Measurements from ENCODE around the gene PTOV1.

Gene PTOV1

GRCh38 chr19:49869484-49870308, 18.7 kb downstream of the PTOV1 start:
- Histone ChIP-seq H3K4me1 (ENCODE audit: control insufficient read depth, insufficient read depth, low read length) (peaks cover 21% of the 10 kb centered on the region), H3K4me3 (ENCODE audit: low read depth, low read length) (peak overlapping the region; percentile 63), H3K27me3 (ENCODE audit: control insufficient read depth, insufficient read depth, low read length) (no peaks in the 10 kb centered on the region), H3K9ac (ENCODE audit: low read length) (peak overlapping the region; percentile 68), H3K9me3 (ENCODE audit: control insufficient read depth, insufficient read depth, low read depth, low read length) (no peaks in the 10 kb centered on the region), H3K36me3 (ENCODE audit: control insufficient read depth, insufficient read depth, low read length) (peaks cover 5% of the 10 kb centered on the region), H3K27ac (ENCODE audit: low read depth, low read length) (peak overlapping the region; percentile 44; the same call in 1 of the 2 replicates)

GRCh38 chr19:49870309-49870901, 19.4 kb downstream of the PTOV1 start:
- Histone ChIP-seq H3K9me3 (ENCODE audit: control insufficient read depth, insufficient read depth, low read depth, low read length) (no peaks in the 10 kb centered on the region), H3K36me3 (ENCODE audit: control insufficient read depth, insufficient read depth, low read length) (no peaks in the 10 kb centered on the region), H3K4me3 (ENCODE audit: low read depth, low read length) (peak overlapping the region; percentile 63), H3K4me1 (ENCODE audit: control insufficient read depth, insufficient read depth, low read length) (peaks cover 22% of the 10 kb centered on the region), H3K9ac (ENCODE audit: low read length) (peak overlapping the region; percentile 68), H3K27ac (ENCODE audit: low read depth, low read length) (0 out of 2 replicates have a peak overlapping the region, but pooled peaks have one; percentile 44), H3K27me3 (ENCODE audit: control insufficient read depth, insufficient read depth, low read length) (no peaks in the 10 kb centered on the region)

DNA sequence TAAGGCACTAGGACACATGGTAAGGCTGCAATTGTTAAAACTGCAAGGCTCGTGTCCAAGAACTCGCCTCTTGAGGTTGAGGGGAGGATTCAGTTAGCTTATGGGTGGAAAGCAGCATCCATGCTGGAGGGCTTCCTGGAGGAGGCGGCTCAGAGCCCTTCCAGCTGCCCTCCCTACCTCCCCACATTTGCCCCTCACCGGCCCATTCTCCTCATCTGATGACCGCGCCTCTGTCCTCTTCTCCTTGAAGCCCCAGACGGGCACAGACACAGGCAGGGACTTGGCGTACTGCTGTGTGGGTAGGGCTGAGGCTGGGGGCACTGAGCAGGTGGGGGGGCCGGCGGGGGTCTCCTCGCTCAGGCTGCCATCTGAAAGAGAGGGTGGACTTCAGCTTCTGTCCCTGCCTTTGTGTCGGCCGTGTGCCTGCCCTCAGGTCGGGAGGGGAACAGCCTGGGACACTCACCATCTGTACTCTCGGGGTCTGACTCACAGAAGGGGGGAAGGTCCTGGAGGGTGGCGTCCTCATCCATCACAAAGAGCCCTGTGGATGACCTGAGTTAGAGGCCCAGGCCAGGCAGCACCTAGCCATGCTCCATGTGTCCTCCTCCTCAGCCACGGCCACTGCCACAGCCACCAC, 20.5 kb downstream of the PTOV1 start:
- H3K9ac ChIP-seq (ENCODE audit: low read length) = no peak overlapping the region
- no peaks in the 10 kb centered on the region for H3K27me3 ChIP-seq (ENCODE audit: control insufficient read depth, insufficient read depth, low read length)
- H3K36me3 ChIP-seq (ENCODE audit: control insufficient read depth, insufficient read depth, low read length) = no peaks in the 10 kb centered on the region
- H3K27ac ChIP-seq (ENCODE audit: low read depth, low read length) = no peak overlapping the region
- H3K9me3 ChIP-seq (ENCODE audit: control insufficient read depth, insufficient read depth, low read depth, low read length) = no peaks in the 10 kb centered on the region
- H3K4me1 ChIP-seq (ENCODE audit: control insufficient read depth, insufficient read depth, low read length) = peaks cover 14% of the 10 kb centered on the region
- no peak overlapping the region for H3K4me3 ChIP-seq (ENCODE audit: low read depth, low read length)

GRCh38 chr19:49872245-49873128, 21.5 kb downstream of the PTOV1 start:
- no peak overlapping the region for H3K9ac ChIP-seq (ENCODE audit: low read length)
- no peaks in the 10 kb centered on the region for H3K36me3 ChIP-seq (ENCODE audit: control insufficient read depth, insufficient read depth, low read length)
- H3K4me1 ChIP-seq (ENCODE audit: control insufficient read depth, insufficient read depth, low read length) = peaks cover 13% of the 10 kb centered on the region
- no peak overlapping the region for H3K4me3 ChIP-seq (ENCODE audit: low read depth, low read length)
- no peaks in the 10 kb centered on the region for H3K27me3 ChIP-seq (ENCODE audit: control insufficient read depth, insufficient read depth, low read length)
- no peaks in the 10 kb centered on the region for H3K9me3 ChIP-seq (ENCODE audit: control insufficient read depth, insufficient read depth, low read depth, low read length)
- no peak overlapping the region for H3K27ac ChIP-seq (ENCODE audit: low read depth, low read length)

DNA sequence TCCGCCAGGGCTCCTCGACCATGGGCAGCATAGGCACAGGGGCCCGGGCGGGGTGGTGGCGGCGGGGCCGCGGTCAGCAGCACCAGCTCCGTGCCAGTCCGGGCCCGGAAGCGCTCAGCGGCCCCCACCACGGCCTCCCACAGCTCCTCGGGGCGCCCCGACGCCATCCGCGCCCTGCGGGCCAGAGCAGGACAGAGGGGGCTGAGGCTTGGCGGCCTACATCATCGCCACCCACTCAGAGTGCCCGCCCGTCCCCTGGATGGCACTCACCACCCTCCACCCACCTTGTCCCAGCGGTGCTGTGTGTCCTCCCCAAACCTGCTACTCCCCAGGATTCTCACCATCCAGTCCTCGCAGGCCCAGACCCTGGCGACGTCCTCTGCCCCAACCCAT, 22.2 kb downstream of the PTOV1 start:
- Histone ChIP-seq H3K4me1 (ENCODE audit: control insufficient read depth, insufficient read depth, low read length) (peaks cover 13% of the 10 kb centered on the region), H3K36me3 (ENCODE audit: control insufficient read depth, insufficient read depth, low read length) (no peaks in the 10 kb centered on the region)

GRCh38 chr19:49873834-49874233, 22.9 kb downstream of the PTOV1 start:
- H3K9me3 ChIP-seq (ENCODE audit: control insufficient read depth, insufficient read depth, low read depth, low read length) = no peaks in the 10 kb centered on the region
- H3K27ac ChIP-seq (ENCODE audit: low read depth, low read length) = no peak overlapping the region
- no peak overlapping the region for H3K4me3 ChIP-seq (ENCODE audit: low read depth, low read length)
- H3K27me3 ChIP-seq (ENCODE audit: control insufficient read depth, insufficient read depth, low read length) = no peaks in the 10 kb centered on the region
- 0 out of 2 replicates have a peak, but pooled peaks cover 3% of the 10 kb centered on the region for H3K36me3 ChIP-seq (ENCODE audit: control insufficient read depth, insufficient read depth, low read length)
- H3K9ac ChIP-seq (ENCODE audit: low read length) = no peak overlapping the region
- peaks cover 18% of the 10 kb centered on the region for H3K4me1 ChIP-seq (ENCODE audit: control insufficient read depth, insufficient read depth, low read length)

More for the DNA sequence above, 22.2 kb downstream of the PTOV1 start:
- no peak overlapping the region for H3K27ac ChIP-seq (ENCODE audit: low read depth, low read length)
- no peaks in the 10 kb centered on the region for H3K9me3 ChIP-seq (ENCODE audit: control insufficient read depth, insufficient read depth, low read depth, low read length)
- H3K4me3 ChIP-seq (ENCODE audit: low read depth, low read length) = no peak overlapping the region
- H3K9ac ChIP-seq (ENCODE audit: low read length) = no peak overlapping the region
- no peaks in the 10 kb centered on the region for H3K27me3 ChIP-seq (ENCODE audit: control insufficient read depth, insufficient read depth, low read length)

GRCh38 chr19:49874503-49875157, 23.7 kb downstream of the PTOV1 start:
- no peak overlapping the region for H3K9ac ChIP-seq (ENCODE audit: low read length)
- no peak overlapping the region for H3K4me3 ChIP-seq (ENCODE audit: low read depth, low read length)
- H3K36me3 ChIP-seq (ENCODE audit: control insufficient read depth, insufficient read depth, low read length) = peaks cover 11% of the 10 kb centered on the region

GRCh38 chr19:49875177-49875576, 24.2 kb downstream of the PTOV1 start:
- no peaks in the 10 kb centered on the region for H3K27me3 ChIP-seq (ENCODE audit: control insufficient read depth, insufficient read depth, low read length)
- peak overlapping the region; percentile 76 for H3K4me3 ChIP-seq (ENCODE audit: low read depth, low read length)
- peaks cover 14% of the 10 kb centered on the region for H3K36me3 ChIP-seq (ENCODE audit: control insufficient read depth, insufficient read depth, low read length)
- H3K9me3 ChIP-seq (ENCODE audit: control insufficient read depth, insufficient read depth, low read depth, low read length) = no peaks in the 10 kb centered on the region
- peak overlapping the region; percentile 89; the same call in 1 of the 2 replicates for H3K27ac ChIP-seq (ENCODE audit: low read depth, low read length)
- H3K4me1 ChIP-seq (ENCODE audit: control insufficient read depth, insufficient read depth, low read length) = peaks cover 17% of the 10 kb centered on the region
- H3K9ac ChIP-seq (ENCODE audit: low read length) = peak overlapping the region; percentile 91

More at GRCh38 chr19:49874503-49875157, 23.7 kb downstream of the PTOV1 start:
- peaks cover 21% of the 10 kb centered on the region for H3K4me1 ChIP-seq (ENCODE audit: control insufficient read depth, insufficient read depth, low read length)
- no peaks in the 10 kb centered on the region for H3K27me3 ChIP-seq (ENCODE audit: control insufficient read depth, insufficient read depth, low read length)
- no peaks in the 10 kb centered on the region for H3K9me3 ChIP-seq (ENCODE audit: control insufficient read depth, insufficient read depth, low read depth, low read length)
- H3K27ac ChIP-seq (ENCODE audit: low read depth, low read length) = no peak overlapping the region

GRCh38 chr19:49875857-49876421, 25.0 kb downstream of the PTOV1 start:
- peaks cover 21% of the 10 kb centered on the region for H3K36me3 ChIP-seq (ENCODE audit: control insufficient read depth, insufficient read depth, low read length)
- H3K27me3 ChIP-seq (ENCODE audit: control insufficient read depth, insufficient read depth, low read length) = no peaks in the 10 kb centered on the region

More at GRCh38 chr19:49875857-49876421, 25.0 kb downstream of the PTOV1 start:
- peak overlapping the region; percentile 89 for H3K27ac ChIP-seq (ENCODE audit: low read depth, low read length)
- peak overlapping the region; percentile 76 for H3K4me3 ChIP-seq (ENCODE audit: low read depth, low read length)
- H3K9ac ChIP-seq (ENCODE audit: low read length) = peak overlapping the region; percentile 91
- H3K4me1 ChIP-seq (ENCODE audit: control insufficient read depth, insufficient read depth, low read length) = peaks cover 12% of the 10 kb centered on the region; the same call in 1 of the 2 replicates
- no peaks in the 10 kb centered on the region for H3K9me3 ChIP-seq (ENCODE audit: control insufficient read depth, insufficient read depth, low read depth, low read length)
